OCI-LY7 (cell line): Measurements from ENCODE around the gene SRGAP1. TPM values are rescaled to one million over a fixed set of nuclear protein-coding genes. Genes with fewer than 3 reads are reported as not detected.

Experiments used
- BruUV-seq: library from RNA; stranded (reverse); fragments of 400-500 nt; replicated peaks from 2 replicates; lab custom pipeline; 2021; lab: Mats Ljungman, UMichigan
- CTCF ChIA-PET: fragments of 300-600 bp; sonication (Branson Sonifier 250); formaldehyde crosslinking; loops from one replicate; lab custom pipeline; 2022; ENCODE audit warnings: antibody characterized with exemption; ENCODE audit not compliant: unreplicated experiment; lab: Charles Lee
- POLR2A ChIA-PET: fragments of 300-600 bp; sonication (Branson Sonifier 250); formaldehyde crosslinking; loops from one replicate; lab custom pipeline; 2022; ENCODE audit warnings: antibody characterized with exemption; lab: Charles Lee
- DNase-seq: peaks from one replicate; pipeline ENCODE4 v3.0.0-alpha.2; 2015; ENCODE audit warnings: low spot score
- H2AFZ ChIP-seq: fragments of 200-600 bp; sonication (generic), shearing (Covaris generic); 2 replicates; pipeline ENCODE4 v1.6.1; 2014; ENCODE audit warnings: mild to moderate bottlenecking, antibody characterized with exemption, low read length, moderate library complexity
- H3K27ac ChIP-seq: fragments of 200-600 bp; sonication (generic); 2 replicates; pipeline ENCODE4 v1.5.1; 2014; ENCODE audit warnings: mixed run types, low read depth, mild to moderate bottlenecking, moderate library complexity, low read length, inconsistent platforms; ENCODE audit not compliant: poor library complexity, severe bottlenecking
- H3K36me3 ChIP-seq: fragments of 200-600 bp; sonication (generic); 2 replicates; pipeline ENCODE4 v1.6.1; 2014; ENCODE audit warnings: mild to moderate bottlenecking, antibody characterized with exemption, low read length, moderate library complexity, mixed read lengths; ENCODE audit not compliant: insufficient read depth
- H3K4me1 ChIP-seq: fragments of 200-600 bp; sonication (generic); 2 replicates; pipeline ENCODE4 v1.5.1; 2014; ENCODE audit warnings: mild to moderate bottlenecking, low read length; ENCODE audit not compliant: insufficient read depth, poor library complexity, severe bottlenecking
- H3K4me2 ChIP-seq: fragments of 200-600 bp; sonication (generic); 2 replicates; pipeline ENCODE4 v1.6.1; 2014; ENCODE audit warnings: mild to moderate bottlenecking, low read length
- H3K4me3 ChIP-seq: fragments of 200-600 bp; sonication (generic); 2 replicates; pipeline ENCODE4 v1.5.1; 2014; ENCODE audit warnings: mild to moderate bottlenecking, low read depth, low read length; ENCODE audit not compliant: poor library complexity, severe bottlenecking
- H3K79me2 ChIP-seq: fragments of 200-600 bp; sonication (generic); 2 replicates; pipeline ENCODE4 v1.6.1; 2016; ENCODE audit warnings: low read depth, mild to moderate bottlenecking, low read length, moderate library complexity, mixed read lengths; ENCODE audit not compliant: insufficient read depth
- H3K9me2 ChIP-seq: fragments of 200-600 bp; sonication (generic); 2 replicates; pipeline ENCODE4 v1.6.1; 2016; ENCODE audit warnings: mild to moderate bottlenecking, low read length, mixed read lengths; ENCODE audit not compliant: insufficient read depth
- H3K9me3 ChIP-seq: fragments of 200-600 bp; sonication (generic); 2 replicates; pipeline ENCODE4 v1.6.1; 2014; ENCODE audit warnings: mild to moderate bottlenecking, mixed run types, low read length, mixed read lengths
- H4K20me1 ChIP-seq: fragments of 200-600 bp; sonication (generic); 2 replicates; pipeline ENCODE4 v1.6.1; 2014; ENCODE audit warnings: mild to moderate bottlenecking, antibody characterized with exemption, low read length, moderate library complexity, mixed read lengths; ENCODE audit not compliant: insufficient read depth
- CTCF ChIP-seq: fragments of 200-600 bp; sonication (generic); conservative IDR thresholded peaks from 2 replicates; pipeline ENCODE4 v1.5.1; 2014; ENCODE audit warnings: mild to moderate bottlenecking, antibody characterized with exemption, low read length, moderate library complexity, mixed read lengths
- EZH2phosphoT487 ChIP-seq: fragments of 200-600 bp; sonication (generic); IDR thresholded peaks from 2 replicates; pipeline ENCODE4 v1.6.1; 2018; ENCODE audit warnings: low read depth, borderline replicate concordance, mild to moderate bottlenecking, mixed run types, antibody characterized with exemption, low read length, moderate library complexity, mixed read lengths
- intact Hi-C: fragments of 100-400 bp; cut with micrococcal nuclease; formaldehyde crosslinking; loops from one replicate; pipeline ENCODE4 v1.10.0; 2022; ENCODE audit not compliant: unreplicated experiment
- total RNA-seq, 2 experiments: library from RNA; depleted of rRNA in 1 of 2; stranded (reverse); fragments of >200 nt in 1 of 2; shearing (Covaris generic) in 1 of 2; gene quantifications; 2 replicates each; pipeline ENCODE4 v1.2.3, GENCODE V29; 2014 to 2022

Gene SRGAP1
- total RNA-seq, 2 experiments from 2014 or later, result 0.06 TPM; not detected in 1

GRCh38 chr12:63814146-63814772 is 30.2 kb upstream of the SRGAP1 start:
- no TSS peak for BruUV-seq
- Histone ChIP-seq H3K4me1 (no peaks in the 10 kb centered on the region), H3K27ac (no peak overlapping the region), H3K36me3 (peaks cover 5% of the 10 kb centered on the region; the same call in 1 of the 2 replicates), H3K9me3 (no peaks in the 10 kb centered on the region), H3K4me2 (no peak overlapping the region), H2AFZ (peak overlapping the region; percentile 74; the same call in 1 of the 2 replicates), H3K9me2 (no peaks in the 10 kb centered on the region), H4K20me1 (no peaks in the 10 kb centered on the region), H3K79me2 (no peaks in the 10 kb centered on the region), H3K4me3 (no peak overlapping the region)
- CTCF ChIA-PET, result interaction anchor here (1.0 kb wide), 1 partner anchor 12 kb away, joined by 3 read pairs; no protein-coding TSS in a partner anchor
- TF ChIP-seq CTCF (no peak), EZH2phosphoT487 (no peak)
- DNase-seq, result no peak
- intact Hi-C loops, result no loop called here
- POLR2A ChIA-PET, result interaction anchor here (0.7 kb wide), 1 partner anchor 8 kb away, joined by 3 read pairs; no protein-coding TSS in a partner anchor

DNA sequence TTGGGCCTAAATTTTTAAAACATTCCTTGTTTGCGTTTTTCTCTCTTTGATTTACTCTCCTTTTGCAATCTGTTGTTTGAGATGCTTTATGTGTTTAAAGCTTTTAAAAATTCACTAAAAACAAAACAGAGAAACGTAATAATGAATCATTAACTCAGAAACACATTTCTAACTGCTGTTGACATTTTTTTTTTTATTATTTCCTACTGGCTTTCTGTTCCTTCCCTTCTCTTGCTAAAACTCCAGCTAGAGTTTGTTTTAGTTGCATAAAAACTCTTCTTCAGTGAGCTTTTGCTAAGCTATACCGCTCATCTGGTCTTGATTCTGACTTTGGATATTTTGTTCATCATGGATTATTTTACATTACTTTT is 29.0 kb upstream of the SRGAP1 start:
- Histone ChIP-seq H2AFZ (no peak overlapping the region), H3K79me2 (no peaks in the 10 kb centered on the region), H3K4me1 (no peaks in the 10 kb centered on the region), H3K36me3 (no peaks in the 10 kb centered on the region), H3K9me2 (no peaks in the 10 kb centered on the region), H4K20me1 (no peaks in the 10 kb centered on the region), H3K27ac (no peak overlapping the region), H3K4me3 (no peak overlapping the region), H3K9me3 (no peaks in the 10 kb centered on the region), H3K4me2 (no peak overlapping the region)
- no peak for DNase-seq
- intact Hi-C loops, result no loop called here
- TF ChIP-seq CTCF (no peak), EZH2phosphoT487 (no peak)
- CTCF ChIA-PET, result no interaction called here
- POLR2A ChIA-PET, result interaction anchor here (1.1 kb wide), 1 partner anchor 9 kb away, joined by 3 read pairs; no protein-coding TSS in a partner anchor
- no TSS peak for BruUV-seq

DNA sequence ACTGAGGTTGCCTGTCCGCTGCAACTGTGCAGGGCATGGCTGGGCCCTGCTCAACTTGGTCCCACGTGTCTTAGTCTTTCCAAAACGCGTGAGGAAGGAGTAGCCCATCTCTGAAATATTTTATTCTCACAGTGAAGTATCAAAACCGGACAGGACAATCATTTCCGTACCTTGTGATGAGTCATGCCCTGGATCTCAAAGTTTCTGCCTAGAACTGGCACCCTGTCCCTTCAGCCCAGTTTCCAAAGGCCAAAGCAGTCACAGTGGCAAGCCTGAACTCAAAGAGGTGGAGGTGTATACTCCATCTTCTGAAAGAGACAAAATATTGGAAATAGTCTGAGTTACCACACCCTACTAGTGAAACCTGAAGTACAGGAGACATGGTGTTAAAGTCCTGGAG is 28.5 kb upstream of the SRGAP1 start:
- Histone ChIP-seq H3K9me2 (no peaks in the 10 kb centered on the region), H3K4me2 (no peak overlapping the region), H3K27ac (no peak overlapping the region), H4K20me1 (no peaks in the 10 kb centered on the region), H3K4me3 (no peak overlapping the region), H3K4me1 (no peaks in the 10 kb centered on the region), H3K9me3 (no peaks in the 10 kb centered on the region), H3K79me2 (no peaks in the 10 kb centered on the region), H3K36me3 (no peaks in the 10 kb centered on the region), H2AFZ (no peak overlapping the region)
- no peak for DNase-seq
- POLR2A ChIA-PET, result interaction anchor here (1.1 kb wide), 1 partner anchor 8 kb away, joined by 3 read pairs; no protein-coding TSS in a partner anchor
- BruUV-seq, result no TSS peak
- intact Hi-C loops, result no loop called here
- TF ChIP-seq EZH2phosphoT487 (no peak), CTCF (no peak)
- CTCF ChIA-PET, result no interaction called here
